NCI-H187 treated with DMSO at 0.1 percent for 48 hours (cell line): Measurements from ENCODE around the gene MRPS6.

Source experiments
- DNase-seq: peaks from one replicate; lab custom pipeline; 2025; lab: John Stamatoyannopoulos, UW

The MRPS6 gene

DNA sequence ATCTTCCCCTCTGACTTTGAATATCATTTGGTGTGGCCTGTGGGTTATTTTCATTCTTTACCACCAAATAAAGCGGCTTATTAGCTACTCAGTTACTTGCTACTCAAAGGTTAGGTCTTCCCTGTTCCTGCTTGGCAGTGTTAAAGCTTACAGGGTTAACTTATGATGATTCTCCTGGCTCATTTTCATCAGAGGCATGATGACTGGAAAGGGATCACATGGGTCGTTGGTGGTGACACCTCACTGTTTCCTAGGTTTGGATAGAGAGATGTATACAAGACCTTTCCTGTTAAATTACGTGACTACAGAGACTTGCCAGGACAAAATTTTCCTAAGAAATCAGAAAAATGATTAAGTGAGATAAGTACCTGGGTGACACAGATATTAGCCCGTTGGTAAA lies 27.4 kb downstream of the MRPS6 start:
- DNase-seq, result no peak

DNA sequence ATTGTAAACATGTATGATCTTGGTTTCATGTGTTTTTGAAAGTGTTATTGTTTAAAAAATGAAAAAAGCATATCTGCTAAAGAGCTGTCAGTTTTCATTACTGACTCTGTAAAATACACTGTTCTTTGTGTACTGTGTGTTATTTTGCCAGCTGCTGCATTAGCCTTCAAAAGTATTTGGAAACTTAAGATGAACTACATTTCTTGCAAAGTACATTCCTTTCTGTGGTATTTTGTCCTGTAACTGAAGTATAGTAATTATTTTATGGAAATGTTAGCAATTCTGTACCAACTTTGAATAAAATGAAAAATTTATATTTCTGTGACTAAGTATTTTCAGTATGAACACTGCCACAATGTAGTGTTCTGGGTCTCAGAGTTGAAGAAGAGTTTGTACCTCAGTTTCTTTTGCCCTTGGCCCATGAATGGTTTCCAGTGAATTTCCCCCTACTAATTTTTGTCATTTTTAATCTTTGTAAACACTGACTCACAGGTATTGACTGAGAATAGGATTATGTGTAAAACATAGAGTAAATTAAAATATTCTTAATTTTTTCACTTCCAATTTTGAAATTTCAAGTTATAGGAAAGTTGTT lies 32.7 kb downstream of the MRPS6 start:
- no peak for DNase-seq

DNA sequence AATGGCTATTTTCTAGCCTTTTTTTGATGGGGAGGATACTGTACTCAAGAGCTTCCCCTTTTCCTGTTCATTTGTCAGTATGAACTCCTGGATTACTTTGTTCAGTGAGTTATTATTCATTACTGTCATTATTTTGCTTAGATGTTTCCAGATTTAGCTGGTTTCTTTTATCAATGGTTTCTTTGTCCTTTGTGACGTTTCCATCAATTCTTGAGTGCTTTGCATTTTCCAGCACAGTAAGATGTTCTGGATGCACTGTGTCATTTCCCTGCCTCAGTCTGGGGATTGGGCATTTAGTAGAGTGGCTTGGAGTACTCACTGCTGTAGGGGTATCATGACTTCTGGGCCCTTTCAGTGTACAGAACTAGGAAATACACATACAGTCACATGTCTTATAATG lies 34.2 kb downstream of the MRPS6 start:
- no peak for DNase-seq

DNA sequence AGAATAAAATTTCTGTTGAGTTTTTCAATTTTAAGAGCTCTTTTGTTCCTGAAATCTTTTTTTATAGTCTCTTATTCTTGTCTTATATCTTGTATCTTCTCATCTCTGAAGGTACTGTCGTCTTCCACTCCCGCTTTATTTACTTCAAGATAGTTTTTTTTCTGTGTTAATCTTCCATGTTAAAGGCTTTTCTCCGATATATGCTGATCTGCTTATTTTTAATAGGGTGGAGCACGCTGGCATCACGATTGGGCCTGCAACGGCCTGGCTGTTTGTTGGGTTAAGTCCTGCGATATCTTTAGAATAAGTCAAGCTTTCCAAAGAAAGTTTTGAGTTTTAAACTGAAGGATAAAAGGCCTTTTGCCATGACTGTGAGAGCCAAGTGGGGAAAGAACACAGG lies 35.7 kb downstream of the MRPS6 start:
- DNase-seq, result no peak

DNA sequence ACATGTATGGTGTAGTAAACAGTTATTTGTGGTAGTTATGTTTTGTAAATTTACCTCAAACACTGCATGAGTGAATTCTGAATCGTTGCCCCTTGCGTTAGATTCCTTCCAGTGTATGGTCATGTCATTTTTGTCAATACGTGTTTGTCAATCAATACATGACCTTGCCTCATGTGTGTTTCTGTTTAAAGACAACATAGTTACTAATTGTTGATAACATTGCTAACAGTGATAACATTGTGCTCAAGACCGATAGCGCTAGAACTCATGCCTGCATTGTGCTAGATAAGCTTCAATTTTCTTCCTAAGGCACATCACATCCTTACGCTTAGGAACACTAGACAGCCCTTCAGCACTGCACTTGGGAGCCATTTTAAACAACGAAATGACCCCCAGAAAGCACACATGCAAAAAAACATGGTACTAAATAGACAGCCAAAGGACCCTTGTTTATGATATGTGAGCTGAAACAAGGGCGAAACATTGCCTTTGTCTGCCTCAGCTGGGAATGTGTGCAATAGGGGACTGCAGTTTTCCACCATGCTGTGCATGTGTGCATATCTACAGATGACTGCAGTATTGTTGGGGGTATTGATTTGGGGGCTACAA lies 37.3 kb downstream of the MRPS6 start:
- DNase-seq, result no peak

DNA sequence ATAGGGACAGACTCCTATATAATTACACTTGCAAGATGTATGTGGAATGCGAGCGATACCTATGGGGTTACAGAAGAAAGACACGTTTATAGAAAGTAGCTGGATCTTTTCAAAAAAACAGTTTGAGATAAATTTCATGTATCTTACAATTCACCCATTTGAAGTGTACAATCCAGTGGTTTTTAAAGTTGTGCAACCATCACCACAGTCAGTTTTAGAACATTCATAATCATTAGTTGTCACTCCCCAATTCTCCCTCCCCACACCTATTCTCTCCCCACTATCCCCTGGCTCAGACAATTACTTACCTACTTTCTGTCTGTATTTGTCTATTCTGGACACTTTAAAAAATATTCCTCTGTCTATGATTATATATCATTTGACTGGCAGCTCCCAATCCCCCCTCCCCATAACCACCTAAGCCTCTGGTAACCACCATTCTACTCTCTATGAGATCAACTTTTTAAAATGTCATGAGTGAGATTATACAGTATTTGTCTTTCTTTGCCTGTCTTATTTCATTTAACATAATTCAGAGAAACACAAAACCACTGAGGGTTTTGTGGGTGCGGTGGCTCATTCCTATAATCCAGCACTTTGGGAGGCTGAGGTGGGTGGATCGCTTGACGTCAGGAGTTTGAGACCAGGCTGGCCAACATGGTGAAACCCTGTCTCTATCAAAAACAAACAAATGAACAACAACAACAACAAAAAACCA lies 39.1 kb downstream of the MRPS6 start:
- DNase-seq, result no peak

DNA sequence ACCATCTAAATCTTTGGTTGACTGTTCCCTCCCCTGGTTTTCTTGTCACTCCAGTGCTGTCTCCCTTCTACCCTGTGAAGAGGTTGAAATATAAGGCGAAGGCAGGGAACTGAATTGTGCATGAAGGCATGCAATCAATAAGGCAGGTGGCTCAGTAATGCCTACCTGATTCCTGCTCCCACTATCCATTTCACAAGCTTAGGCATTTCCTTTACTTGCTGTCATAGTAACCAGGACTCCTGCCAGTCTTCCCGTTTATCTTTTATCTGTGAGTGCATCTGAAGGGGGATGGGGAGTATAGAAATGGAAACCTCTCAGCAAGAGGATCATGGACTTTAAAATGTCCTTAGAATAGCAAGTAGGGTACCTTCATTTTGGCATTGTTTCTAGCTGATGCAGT lies 40.5 kb downstream of the MRPS6 start:
- DNase-seq, result peak; percentile 40

DNA sequence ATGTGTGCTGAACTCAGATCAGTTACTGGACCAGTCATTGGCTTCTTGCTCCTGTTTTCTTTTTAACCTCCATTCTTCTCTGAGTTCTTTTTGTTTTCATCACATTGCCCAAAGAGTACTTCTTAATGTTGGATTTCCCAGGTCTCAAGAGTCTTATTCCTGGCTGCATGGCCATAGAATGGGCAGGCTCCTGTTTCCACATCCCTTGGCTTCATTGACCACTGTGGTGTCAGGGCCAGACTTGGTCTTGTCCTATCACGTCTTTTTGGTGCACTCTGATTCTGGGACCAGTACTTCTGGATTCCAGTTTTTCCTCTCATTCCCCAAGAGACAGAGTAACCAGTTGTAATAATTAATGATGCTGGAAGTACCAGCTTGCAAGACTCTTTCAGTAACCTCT lies 41.8 kb downstream of the MRPS6 start:
- no peak for DNase-seq

DNA sequence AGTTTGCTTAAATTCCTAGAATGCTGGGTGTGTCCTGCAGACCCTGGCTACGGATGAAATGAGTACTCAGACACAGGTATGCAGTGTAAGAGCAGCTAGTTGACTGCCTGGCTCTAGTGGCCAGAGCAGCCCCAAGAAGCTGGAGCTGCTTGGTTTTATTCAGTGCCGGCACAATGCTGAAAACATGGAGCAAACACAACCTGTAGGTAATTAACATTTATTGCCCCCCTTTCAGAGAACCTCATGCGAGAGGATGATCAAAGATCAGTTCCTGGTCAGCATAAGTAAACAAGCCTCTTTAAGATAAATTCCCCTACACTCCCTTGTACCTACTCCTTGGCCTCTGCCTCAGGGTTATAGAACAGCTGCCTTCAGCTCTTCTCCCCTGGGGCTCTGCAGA lies 43.2 kb downstream of the MRPS6 start:
- no peak for DNase-seq

DNA sequence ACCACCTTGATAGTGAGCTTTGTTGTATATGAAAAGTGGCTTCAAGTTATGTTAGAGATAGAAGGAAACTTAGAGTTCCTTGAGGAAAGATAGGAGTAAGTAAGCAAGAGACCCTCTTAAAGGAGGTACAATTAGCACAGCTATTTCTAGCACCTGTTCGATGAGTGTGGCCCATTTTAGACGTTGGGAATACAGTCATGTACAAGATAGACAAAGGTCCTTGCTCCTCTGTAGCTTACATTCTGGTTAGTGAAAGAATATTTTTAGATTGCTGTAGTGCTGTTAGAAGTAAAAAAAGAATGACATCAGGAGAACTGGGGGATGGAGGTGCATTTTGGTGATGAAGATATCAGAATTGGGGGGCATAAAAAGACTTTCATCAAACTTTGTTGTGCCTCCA lies 47.5 kb downstream of the MRPS6 start:
- no peak for DNase-seq

DNA sequence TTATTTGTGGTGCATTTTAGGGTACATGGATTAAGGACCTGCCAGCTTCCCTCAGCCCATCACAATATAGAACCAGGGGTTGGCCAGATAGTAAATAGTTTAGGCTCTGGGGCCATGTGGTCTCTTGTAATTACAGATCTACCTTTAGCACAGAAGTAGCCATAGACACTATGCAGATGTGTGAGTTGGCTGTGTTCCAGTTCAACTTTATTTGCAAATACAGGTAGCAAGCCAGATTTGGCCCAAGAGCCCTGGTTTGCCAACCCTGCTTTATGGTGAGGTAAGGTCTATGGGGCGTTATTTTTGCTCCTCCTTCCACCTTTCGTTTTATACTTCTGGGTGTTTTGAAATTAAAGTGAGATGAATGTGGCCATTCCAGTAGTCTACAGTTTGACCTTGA lies 48.7 kb downstream of the MRPS6 start:
- no peak for DNase-seq

DNA sequence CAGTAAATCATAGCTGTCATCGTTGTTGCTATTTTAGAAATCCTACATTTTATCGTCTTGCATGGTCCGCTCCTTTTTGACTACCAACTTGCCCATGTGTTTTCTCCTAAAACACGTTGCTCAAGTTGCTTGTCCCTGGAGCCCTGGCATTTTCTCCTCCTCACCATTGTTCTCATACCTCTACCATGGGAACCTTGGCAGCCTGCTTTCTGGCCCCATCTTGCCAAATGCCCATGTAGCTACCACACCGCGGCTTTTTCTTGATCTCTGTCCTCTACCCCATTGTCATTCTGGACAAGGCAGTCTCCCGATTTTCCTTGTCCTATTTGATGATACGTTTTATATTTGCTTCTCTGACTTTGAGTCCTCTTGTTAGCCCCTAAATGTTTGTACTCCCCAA lies 50.2 kb downstream of the MRPS6 start:
- DNase-seq, result no peak

DNA sequence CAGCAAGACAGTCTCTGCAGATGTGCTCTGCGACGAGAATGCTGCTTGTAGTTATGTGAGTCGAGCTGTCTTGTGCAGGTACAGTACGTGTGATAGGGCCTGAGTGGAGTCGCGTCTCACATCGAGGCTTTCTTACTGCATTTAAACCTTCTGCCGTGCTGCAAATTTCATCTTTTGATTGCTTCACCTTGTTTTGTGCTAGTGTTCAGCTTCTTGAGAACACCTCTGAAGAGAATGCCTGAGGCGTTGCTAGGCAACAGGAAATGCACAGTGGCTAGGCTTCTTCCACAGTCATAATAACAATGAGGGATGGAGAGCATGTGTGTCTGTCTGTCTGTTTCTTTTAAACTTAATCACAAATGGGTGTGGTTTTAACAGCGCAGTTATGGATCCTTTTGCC lies 52.9 kb downstream of the MRPS6 start:
- no peak for DNase-seq

DNA sequence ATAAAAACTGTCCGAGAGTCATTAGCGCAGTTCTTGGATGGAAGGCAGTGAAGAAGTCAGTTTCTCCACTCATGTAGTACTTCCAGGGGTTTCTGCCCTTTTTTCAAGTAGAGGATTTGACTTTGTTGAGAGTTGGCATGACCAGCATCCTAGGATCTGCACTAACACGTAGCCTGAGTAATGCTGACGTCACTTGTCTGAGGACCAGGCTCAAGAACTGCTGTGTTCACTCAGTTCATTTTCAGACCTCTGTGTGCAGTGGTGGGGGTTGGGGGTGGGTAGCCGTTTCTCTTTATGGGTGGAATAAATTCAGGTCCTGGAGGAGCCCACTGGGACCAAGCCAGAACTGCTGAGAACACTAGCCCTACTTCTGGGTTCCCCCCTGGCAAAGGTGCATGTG lies 53.3 kb downstream of the MRPS6 start:
- DNase-seq, result no peak

DNA sequence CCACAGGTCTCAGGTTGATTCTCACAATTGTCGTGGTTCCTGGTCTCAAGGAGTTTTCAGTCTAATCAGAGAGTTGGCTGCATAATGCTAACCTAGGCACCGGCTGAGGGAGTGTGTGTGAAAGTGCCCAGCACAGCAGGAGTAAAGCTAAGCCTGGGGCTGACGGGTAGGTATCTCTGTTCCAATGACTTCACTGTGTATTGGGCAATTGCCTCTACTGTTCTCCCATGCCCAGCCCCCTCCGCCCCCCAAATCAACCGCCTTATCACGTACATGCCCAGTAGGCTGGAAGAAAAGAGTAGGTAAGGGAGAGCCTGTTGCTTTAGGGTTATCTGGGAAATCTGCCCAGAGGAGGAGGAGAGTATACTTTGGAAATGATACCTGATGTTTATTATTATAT lies 54.7 kb downstream of the MRPS6 start:
- no peak for DNase-seq

DNA sequence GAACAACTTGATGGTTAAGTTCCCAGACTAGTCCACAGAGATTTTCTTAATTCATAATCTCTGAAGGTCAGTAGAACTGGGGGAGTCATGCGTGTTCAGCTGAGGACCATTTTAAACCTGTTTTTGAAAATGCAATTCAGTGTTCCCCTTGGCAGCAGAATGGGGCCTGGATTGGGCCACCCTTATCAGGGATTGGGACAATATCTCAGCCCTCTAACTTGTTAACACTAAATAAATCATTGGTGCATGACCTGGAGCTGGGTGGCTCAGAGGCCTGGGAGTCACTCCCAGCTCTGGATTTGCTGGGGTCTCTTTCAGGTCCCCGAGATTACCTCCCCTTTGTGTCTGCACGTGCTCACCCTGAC lies 55.3 kb downstream of the MRPS6 start:
- DNase-seq, result no peak

DNA sequence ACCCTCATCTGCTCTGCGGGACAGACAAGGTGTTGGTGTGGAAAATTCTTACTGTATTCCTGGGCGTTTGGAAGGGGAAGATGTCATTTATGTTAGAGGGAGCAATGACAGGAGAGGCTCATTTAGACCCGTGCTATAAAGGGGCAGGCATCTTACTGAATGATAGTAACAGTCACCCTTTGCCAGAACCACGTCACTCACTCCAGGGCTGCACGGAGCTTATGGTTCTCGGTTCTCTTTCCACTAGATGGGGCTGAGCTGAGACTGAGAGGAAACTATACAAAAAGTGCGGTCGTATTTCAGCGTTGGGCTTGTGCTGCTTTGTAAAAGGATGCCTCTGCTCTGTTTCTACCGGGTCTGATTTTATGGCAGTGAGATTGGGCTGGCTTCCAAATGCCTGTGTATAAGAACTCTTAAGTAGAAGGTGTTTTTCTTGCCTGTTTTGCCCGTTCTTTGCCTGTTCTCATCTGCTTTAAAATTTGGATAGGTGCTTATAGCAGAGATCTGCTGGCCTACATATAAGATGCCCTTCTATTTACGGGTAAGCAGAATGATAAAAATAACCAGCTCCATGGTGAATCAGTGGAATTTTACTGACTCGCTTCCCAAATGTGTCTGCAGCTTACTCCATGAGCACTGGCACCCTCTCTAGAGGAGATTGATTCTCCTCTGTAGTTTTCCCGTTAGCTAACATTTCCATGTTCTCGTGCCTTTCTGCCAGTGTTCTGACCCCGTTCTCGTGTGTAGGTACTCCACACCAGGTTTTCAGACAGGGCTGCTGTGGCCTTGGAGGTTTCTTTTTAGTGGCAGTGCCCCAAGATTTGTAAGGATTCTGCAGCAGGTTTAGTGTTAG lies 55.9 kb downstream of the MRPS6 start:
- peak; percentile 19 for DNase-seq

DNA sequence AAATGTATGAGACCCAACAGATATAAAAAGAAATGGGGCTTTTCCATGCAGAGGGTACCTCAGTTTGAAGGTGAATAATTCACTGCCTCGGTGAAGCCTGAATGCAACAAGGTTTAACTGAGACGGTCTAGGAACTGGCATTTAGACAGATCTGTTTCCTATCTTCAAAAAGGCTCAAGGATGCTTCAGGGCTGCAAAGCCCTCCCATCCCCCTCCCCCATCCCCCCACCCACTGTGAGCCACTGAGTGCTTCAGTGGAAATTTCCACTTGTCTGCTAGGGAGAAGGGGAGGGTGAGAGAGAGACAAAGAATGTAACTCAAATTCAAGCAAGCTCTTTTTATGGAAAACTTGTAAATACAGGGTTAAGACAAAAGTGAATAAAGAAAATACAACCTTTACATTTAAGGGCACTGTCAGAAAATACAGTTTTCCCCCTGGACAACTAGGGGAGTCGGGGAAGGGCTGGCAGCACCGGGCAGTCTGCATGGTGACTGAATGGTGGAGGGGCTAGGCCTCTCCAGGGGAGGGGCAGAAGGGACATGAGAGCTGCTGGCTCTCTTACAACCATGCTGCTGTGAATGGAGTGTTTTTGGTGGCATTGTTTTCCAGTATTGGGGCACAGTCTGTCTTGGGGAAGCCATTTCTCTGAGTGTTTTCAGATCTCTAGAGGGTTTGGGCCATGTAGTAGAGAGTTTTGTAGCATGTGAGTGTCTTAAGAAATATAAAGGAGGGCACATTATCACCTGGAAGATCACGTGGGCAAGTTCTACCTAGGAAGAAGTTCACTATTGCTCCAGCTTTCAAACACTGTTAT lies 56.7 kb downstream of the MRPS6 start:
- DNase-seq, result peak; percentile 66

DNA sequence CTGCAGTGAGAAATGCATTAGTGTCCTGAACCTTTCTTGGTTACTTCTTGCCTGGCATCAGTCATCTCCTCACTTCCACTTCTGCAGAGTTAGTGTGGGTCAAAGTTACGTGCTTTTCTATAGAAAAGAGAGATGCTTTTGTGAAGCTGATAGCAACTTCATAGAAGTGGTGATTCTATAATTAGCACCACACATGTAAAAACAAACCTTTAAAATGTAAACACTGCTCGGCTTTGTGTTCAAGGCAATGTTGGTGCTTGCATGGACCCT lies 57.3 kb downstream of the MRPS6 start:
- no peak for DNase-seq

DNA sequence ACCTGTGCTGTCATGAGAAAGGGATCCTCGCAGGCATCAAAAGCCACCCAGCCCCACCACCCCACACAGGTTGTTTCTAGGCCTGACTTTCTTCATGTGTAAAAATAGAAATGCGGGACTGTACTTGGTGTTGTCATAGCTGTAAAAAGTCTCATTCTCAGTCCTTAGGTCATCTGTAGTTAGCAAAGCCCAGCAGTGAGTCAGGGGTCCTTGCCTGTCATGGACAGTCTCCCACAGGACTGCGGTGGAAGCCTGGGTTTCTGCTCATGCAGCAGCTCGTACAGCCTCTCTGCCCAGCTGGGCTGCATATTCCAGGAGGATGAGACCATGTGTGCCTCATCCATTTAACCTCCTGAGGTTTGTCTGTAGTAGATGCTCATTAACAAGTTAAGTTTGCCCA lies 58.2 kb downstream of the MRPS6 start:
- no peak for DNase-seq

DNA sequence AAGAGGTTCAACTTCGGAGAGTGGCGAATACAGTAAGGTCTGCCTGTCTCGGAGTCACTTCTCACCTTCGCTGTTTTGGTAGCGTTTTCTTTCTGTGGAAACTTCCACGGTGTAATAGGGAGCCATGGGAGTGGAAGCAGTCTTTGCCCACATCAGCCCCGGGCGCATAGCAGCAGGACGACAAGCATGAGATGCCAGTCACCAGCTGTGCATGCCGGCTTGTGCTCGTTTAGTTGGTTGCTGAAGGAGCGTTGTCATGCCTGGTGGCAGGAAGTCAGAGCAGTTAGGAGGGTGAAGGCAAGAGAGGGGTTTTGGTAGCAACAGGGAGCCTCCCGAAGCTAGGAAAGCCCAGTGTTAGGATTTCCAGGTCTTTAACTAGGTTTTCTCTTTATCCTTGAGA lies 58.8 kb downstream of the MRPS6 start:
- no peak for DNase-seq

DNA sequence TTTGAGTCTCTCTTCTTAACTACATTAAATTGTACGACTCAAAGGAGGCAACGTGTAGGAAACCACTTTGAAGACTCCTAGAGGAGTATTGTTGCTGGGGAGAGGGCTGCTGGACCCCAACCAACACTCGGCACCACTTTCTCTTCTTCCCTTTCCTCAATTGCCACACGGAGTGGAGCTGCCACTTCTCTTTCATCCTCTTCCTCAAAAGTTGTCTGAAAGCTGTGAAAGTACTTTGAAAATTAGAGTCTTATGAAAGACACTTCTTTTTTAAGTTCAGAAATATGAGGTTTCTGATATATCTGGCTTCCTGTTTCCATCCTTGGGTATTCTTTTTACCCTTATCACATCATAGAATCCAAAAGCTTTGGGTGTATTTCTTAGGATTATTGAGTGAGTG lies 59.5 kb downstream of the MRPS6 start:
- DNase-seq, result no peak
